ENCODE measurements around the gene LRRTM4. TPM values are rescaled to one million over a fixed set of nuclear protein-coding genes. Genes with fewer than 3 reads are reported as not detected.

LRRTM4 gene
- total RNA-seq, 1 donor from 2014 or later = not detected

- no peak for TF ChIP-seq CTCF (IDR thresholded peaks at IDR 0.05)
- peaks cover 17% of the 10 kb centered on the region for H3K27me3 Mint-ChIP-seq (ENCODE audit: unreplicated experiment)
- no peaks in the 10 kb centered on the region for H3K4me1 Mint-ChIP-seq (ENCODE audit: unreplicated experiment)
- H3K36me3 Mint-ChIP-seq (ENCODE audit: unreplicated experiment) = no peaks in the 10 kb centered on the region
- H3K27ac Mint-ChIP-seq (ENCODE audit: unreplicated experiment) = no peak overlapping the region
- no peaks in the 10 kb centered on the region for H3K9me3 Mint-ChIP-seq (ENCODE audit: unreplicated experiment)
- no peak for DNase-seq (ENCODE audit: extremely low spot score, unreplicated experiment)
- H3K4me3 Mint-ChIP-seq (ENCODE audit: unreplicated experiment) = no peak overlapping the region
These were observed 435.7 kb downstream of the LRRTM4 start for GRCh38 chr2:77086478-77086877.

- TF ChIP-seq CTCF (IDR thresholded peaks at IDR 0.05) = no peak
- DNase-seq (ENCODE audit: extremely low spot score, unreplicated experiment) = no peak
- H3K4me1 Mint-ChIP-seq (ENCODE audit: unreplicated experiment) = no peaks in the 10 kb centered on the region
These were observed 436.1 kb downstream of the LRRTM4 start for GRCh38 chr2:77086051-77086450.

GRCh38 chr2:77085561-77085960 is 436.6 kb downstream of the LRRTM4 start:
- H3K4me1 Mint-ChIP-seq (ENCODE audit: unreplicated experiment) = no peaks in the 10 kb centered on the region
- no peak overlapping the region for H3K27ac Mint-ChIP-seq (ENCODE audit: unreplicated experiment)
- H3K36me3 Mint-ChIP-seq (ENCODE audit: unreplicated experiment) = no peaks in the 10 kb centered on the region
- no peaks in the 10 kb centered on the region for H3K9me3 Mint-ChIP-seq (ENCODE audit: unreplicated experiment)
- TF ChIP-seq CTCF (IDR thresholded peaks at IDR 0.05) = no peak
- peaks cover 17% of the 10 kb centered on the region for H3K27me3 Mint-ChIP-seq (ENCODE audit: unreplicated experiment)
- no peak for DNase-seq (ENCODE audit: extremely low spot score, unreplicated experiment)
- no peak overlapping the region for H3K4me3 Mint-ChIP-seq (ENCODE audit: unreplicated experiment)

More at GRCh38 chr2:77086051-77086450, 436.1 kb downstream of the LRRTM4 start:
- H3K27ac Mint-ChIP-seq (ENCODE audit: unreplicated experiment) = no peak overlapping the region
- no peaks in the 10 kb centered on the region for H3K36me3 Mint-ChIP-seq (ENCODE audit: unreplicated experiment)
- H3K4me3 Mint-ChIP-seq (ENCODE audit: unreplicated experiment) = no peak overlapping the region
- peaks cover 17% of the 10 kb centered on the region for H3K27me3 Mint-ChIP-seq (ENCODE audit: unreplicated experiment)
- no peaks in the 10 kb centered on the region for H3K9me3 Mint-ChIP-seq (ENCODE audit: unreplicated experiment)

- no peak for DNase-seq (ENCODE audit: extremely low spot score, unreplicated experiment)
- no peak overlapping the region for H3K27ac Mint-ChIP-seq (ENCODE audit: unreplicated experiment)
- no peaks in the 10 kb centered on the region for H3K36me3 Mint-ChIP-seq (ENCODE audit: unreplicated experiment)
- H3K9me3 Mint-ChIP-seq (ENCODE audit: unreplicated experiment) = no peaks in the 10 kb centered on the region
- no peak for TF ChIP-seq CTCF (IDR thresholded peaks at IDR 0.05)
- no peak overlapping the region for H3K4me3 Mint-ChIP-seq (ENCODE audit: unreplicated experiment)
- H3K4me1 Mint-ChIP-seq (ENCODE audit: unreplicated experiment) = no peaks in the 10 kb centered on the region
- no peaks in the 10 kb centered on the region for H3K27me3 Mint-ChIP-seq (ENCODE audit: unreplicated experiment)
These were observed 440.6 kb downstream of the LRRTM4 start for GRCh38 chr2:77081597-77081996.

- peaks cover 6% of the 10 kb centered on the region for H3K9me3 Mint-ChIP-seq (ENCODE audit: unreplicated experiment)
- no peak overlapping the region for H3K27ac Mint-ChIP-seq (ENCODE audit: unreplicated experiment)
- H3K27me3 Mint-ChIP-seq (ENCODE audit: unreplicated experiment) = no peaks in the 10 kb centered on the region
- H3K36me3 Mint-ChIP-seq (ENCODE audit: unreplicated experiment) = no peaks in the 10 kb centered on the region
- H3K4me1 Mint-ChIP-seq (ENCODE audit: unreplicated experiment) = no peaks in the 10 kb centered on the region
- DNase-seq (ENCODE audit: extremely low spot score, unreplicated experiment) = no peak
- H3K4me3 Mint-ChIP-seq (ENCODE audit: unreplicated experiment) = no peak overlapping the region
- no peak for TF ChIP-seq CTCF (IDR thresholded peaks at IDR 0.05)
These were observed 457.9 kb downstream of the LRRTM4 start for GRCh38 chr2:77064324-77064723.

All from osteocyte (in vitro differentiated cells).